MM.1S (cell line): ENCODE data around the gene C16orf78.

Experiments used
- DNase-seq: peaks from one replicate; pipeline ENCODE4 v3.0.0-alpha.2; 2015
- H2AFZ ChIP-seq: fragments of 300-600 bp; sonication (generic); 2 replicates; pipeline ENCODE4 v1.6.0; 2016; ENCODE audit warnings: antibody characterized with exemption, low read length
- H3F3A ChIP-seq: fragments of 300-600 bp; sonication (generic); 2 replicates; pipeline ENCODE4 v1.6.1; 2016; ENCODE audit warnings: mild to moderate bottlenecking, antibody characterized with exemption, low read length, moderate library complexity, mixed read lengths; ENCODE audit not compliant: insufficient read depth
- H3K27ac ChIP-seq: fragments of 300-600 bp; sonication (generic); 2 replicates; pipeline ENCODE4 v1.5.1; 2016; ENCODE audit warnings: mild to moderate bottlenecking, low read length
- H3K27me3 ChIP-seq: fragments of 300-600 bp; sonication (generic); replicated peaks from 2 replicates; pipeline ENCODE4 v1.6.0; 2016; ENCODE audit warnings: low read length; ENCODE audit not compliant: insufficient read depth
- H3K36me3 ChIP-seq: fragments of 300-600 bp; sonication (generic); replicated peaks from 2 replicates; pipeline ENCODE4 v1.6.1; 2016; ENCODE audit warnings: mild to moderate bottlenecking, low read length, mixed read lengths; ENCODE audit not compliant: insufficient read depth
- H3K4me1 ChIP-seq: fragments of 300-600 bp; sonication (generic); 2 replicates; pipeline ENCODE4 v1.6.1; 2016; ENCODE audit warnings: low read length, mixed read lengths
- H3K4me2 ChIP-seq: fragments of 300-600 bp; sonication (generic); 2 replicates; pipeline ENCODE4 v1.6.0; 2016; ENCODE audit warnings: low read depth, low read length
- H3K4me3 ChIP-seq: fragments of 300-600 bp; sonication (generic); 2 replicates; pipeline ENCODE4 v1.5.1; 2016; ENCODE audit warnings: low read length, mixed read lengths
- H3K79me2 ChIP-seq: fragments of 300-600 bp; sonication (generic); 2 replicates; pipeline ENCODE4 v1.6.1; 2016; ENCODE audit warnings: mixed run types, low read length, mixed read lengths
- H3K9ac ChIP-seq: fragments of 300-600 bp; sonication (generic); 2 replicates; pipeline ENCODE4 v1.6.1; 2016; ENCODE audit warnings: low read length, mixed read lengths
- H3K9me2 ChIP-seq: fragments of 300-600 bp; sonication (generic); replicated peaks from 2 replicates; pipeline ENCODE4 v1.6.1; 2016; ENCODE audit warnings: mild to moderate bottlenecking, low read length, mixed read lengths; ENCODE audit not compliant: insufficient read depth
- H3K9me3 ChIP-seq: fragments of 300-600 bp; sonication (generic); replicated peaks from 2 replicates; pipeline ENCODE4 v1.6.1; 2016; ENCODE audit warnings: mild to moderate bottlenecking, low read length, mixed read lengths; ENCODE audit not compliant: insufficient read depth
- H4K20me1 ChIP-seq: fragments of 300-600 bp; sonication (generic); 2 replicates; pipeline ENCODE4 v1.6.1; 2016; ENCODE audit warnings: mild to moderate bottlenecking, low read length, moderate library complexity, mixed read lengths; ENCODE audit not compliant: insufficient read depth
- CTCF ChIP-seq: fragments of 300-600 bp; sonication (generic); IDR thresholded peaks from 2 replicates; pipeline ENCODE4 v1.5.1; 2016; ENCODE audit warnings: antibody characterized with exemption, low read length, mixed read lengths
- EZH2 ChIP-seq: fragments of 300-600 bp; sonication (generic); optimal IDR thresholded peaks from 2 replicates; pipeline ENCODE3; 2017; ENCODE audit warnings: low read depth, mild to moderate bottlenecking, antibody characterized with exemption, low read length, mixed read lengths
- EZH2phosphoT487 ChIP-seq: fragments of 300-600 bp; sonication (generic); IDR thresholded peaks from 2 replicates; pipeline ENCODE4 v1.6.1; 2018; ENCODE audit warnings: antibody characterized with exemption, low read length

C16orf78 gene

GRCh38 chr16:49347476-49347875, 26.1 kb upstream of the C16orf78 start:
- H3K4me3 ChIP-seq = no peak overlapping the region
- H2AFZ ChIP-seq = no peak overlapping the region
- no peak overlapping the region for H3K9ac ChIP-seq
- TF ChIP-seq CTCF (no peak), EZH2phosphoT487 (no peak), EZH2 (no peak)
- no peak for DNase-seq
- H3K4me1 ChIP-seq = no peaks in the 10 kb centered on the region
- H3K27ac ChIP-seq = no peak overlapping the region
- H3K27me3 ChIP-seq = peaks cover 7% of the 10 kb centered on the region; the same call in 1 of the 2 replicates
- no peaks in the 10 kb centered on the region for H3K79me2 ChIP-seq
- H3K36me3 ChIP-seq = no peaks in the 10 kb centered on the region
- no peaks in the 10 kb centered on the region for H4K20me1 ChIP-seq
- H3F3A ChIP-seq = no peaks in the 10 kb centered on the region
- no peaks in the 10 kb centered on the region for H3K9me2 ChIP-seq
- no peak overlapping the region for H3K4me2 ChIP-seq
- no peaks in the 10 kb centered on the region for H3K9me3 ChIP-seq

DNA sequence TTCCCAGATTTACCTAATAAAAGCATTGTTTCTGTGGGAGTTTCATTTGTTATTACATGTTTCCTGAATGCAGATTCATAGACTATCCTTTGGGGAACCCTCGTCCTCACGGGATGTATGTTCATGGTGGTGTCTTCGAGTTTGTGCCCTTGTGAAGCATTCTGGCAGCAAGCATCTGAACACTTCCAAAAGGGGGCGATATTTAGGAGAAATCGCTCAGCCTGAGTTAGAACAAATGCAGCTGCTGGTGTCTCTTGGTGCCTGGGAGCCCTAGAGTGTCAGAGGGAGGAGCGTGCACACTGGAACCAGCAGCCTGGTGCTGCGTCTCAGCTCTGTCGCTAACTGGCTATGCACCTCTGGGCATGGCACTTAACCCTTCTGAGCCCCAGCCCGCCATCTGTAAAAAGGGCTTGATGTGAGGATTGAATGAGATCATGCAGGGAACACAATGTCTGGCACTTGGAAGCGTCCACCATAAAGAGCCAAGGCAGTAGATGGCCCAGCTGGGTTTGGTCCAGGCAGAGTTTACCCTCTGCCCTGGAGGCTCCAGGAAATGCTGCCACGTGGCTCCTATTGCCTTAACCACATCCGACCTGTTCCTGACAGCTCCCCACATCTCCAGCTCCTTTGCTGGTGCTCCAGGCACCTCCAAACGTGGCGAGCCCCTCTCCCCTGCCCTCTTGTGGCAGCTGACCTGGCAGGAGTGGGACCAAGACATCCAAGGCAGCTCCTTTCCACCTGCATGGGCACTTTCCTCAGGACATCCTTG, 25.0 kb upstream of the C16orf78 start:
- H3K36me3 ChIP-seq = no peaks in the 10 kb centered on the region
- no peaks in the 10 kb centered on the region for H3K9me2 ChIP-seq
- H3K79me2 ChIP-seq = no peaks in the 10 kb centered on the region
- no peak for DNase-seq
- no peak overlapping the region for H3K4me3 ChIP-seq
- no peak overlapping the region for H3K4me2 ChIP-seq
- H2AFZ ChIP-seq = no peak overlapping the region
- H4K20me1 ChIP-seq = no peaks in the 10 kb centered on the region
- H3K27me3 ChIP-seq = peaks cover 7% of the 10 kb centered on the region; the same call in 1 of the 2 replicates
- no peaks in the 10 kb centered on the region for H3F3A ChIP-seq
- H3K27ac ChIP-seq = no peak overlapping the region
- no peaks in the 10 kb centered on the region for H3K4me1 ChIP-seq
- no peak overlapping the region for H3K9ac ChIP-seq
- no peak for TF ChIP-seq EZH2phosphoT487
- peak; percentile 27; the same call in 1 of the 2 replicates for TF ChIP-seq CTCF
- H3K9me3 ChIP-seq = no peaks in the 10 kb centered on the region

DNA sequence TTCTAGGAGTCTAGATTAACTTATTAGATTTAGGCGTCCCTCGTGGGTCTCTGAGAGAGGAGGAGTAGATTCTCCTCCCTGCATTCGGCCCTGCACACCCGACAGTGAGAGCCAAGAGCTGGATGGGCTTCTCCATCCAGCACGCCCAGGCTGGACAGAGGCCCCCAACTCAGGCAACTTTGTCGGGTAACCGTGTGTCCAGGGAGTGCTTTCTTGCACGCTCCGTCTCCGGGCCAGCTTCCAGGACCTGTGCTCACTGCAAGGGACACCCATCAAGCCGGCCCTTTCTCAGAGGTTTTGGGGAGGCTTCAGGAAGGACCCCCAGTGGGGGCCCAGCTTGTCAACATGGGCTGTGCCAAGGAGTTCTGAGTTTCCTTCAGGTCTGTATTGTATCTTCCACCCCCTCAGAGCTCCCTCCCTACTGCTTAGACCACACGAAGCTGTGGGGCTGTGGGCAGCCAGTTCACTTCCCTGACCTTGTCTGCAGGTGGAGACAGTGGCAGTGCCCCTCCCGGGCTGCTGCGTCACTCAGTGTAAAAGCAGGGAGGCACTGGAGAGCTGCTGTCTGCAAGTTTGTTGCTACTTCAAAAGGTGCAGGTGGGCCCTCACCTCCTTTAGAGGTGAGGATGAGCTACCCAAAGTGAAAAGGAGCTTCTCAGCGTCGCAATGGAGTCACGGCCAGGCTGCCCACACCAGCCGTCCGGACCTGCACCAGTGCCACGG, 24.0 kb upstream of the C16orf78 start:
- DNase-seq = no peak
- no peaks in the 10 kb centered on the region for H3K4me1 ChIP-seq
- no peak overlapping the region for H2AFZ ChIP-seq
- peaks cover 7% of the 10 kb centered on the region; the same call in 1 of the 2 replicates for H3K27me3 ChIP-seq
- H3K36me3 ChIP-seq = no peaks in the 10 kb centered on the region
- no peak overlapping the region for H3K27ac ChIP-seq
- H4K20me1 ChIP-seq = no peaks in the 10 kb centered on the region
- H3K79me2 ChIP-seq = no peaks in the 10 kb centered on the region
- TF ChIP-seq EZH2 = no peak
- no peak for TF ChIP-seq CTCF
- no peak for TF ChIP-seq EZH2phosphoT487
- H3K4me3 ChIP-seq = no peak overlapping the region
- H3F3A ChIP-seq = no peaks in the 10 kb centered on the region
- H3K9me2 ChIP-seq = no peaks in the 10 kb centered on the region
- H3K9ac ChIP-seq = no peak overlapping the region
- H3K4me2 ChIP-seq = no peak overlapping the region
- no peaks in the 10 kb centered on the region for H3K9me3 ChIP-seq
